CD14-positive monocyte (primary cell): Measurements from ENCODE around the gene SPRR2A. TPM values are rescaled to one million over a fixed set of nuclear protein-coding genes. Genes with fewer than 3 reads are reported as not detected.

Experiments used
- DNase-seq, 3 donors: peaks; one replicate each; pipeline ENCODE4 v3.0.0-alpha.2; 2011 to 2022
- H2AFZ ChIP-seq: 2 replicates; pipeline ENCODE4 v1.6.0; 2012; ENCODE audit warnings: mild to moderate bottlenecking, low read depth, low read length, inconsistent platforms; ENCODE audit not compliant: insufficient read depth, poor library complexity, severe bottlenecking
- H3K27ac ChIP-seq, 2 donors: 1 replicate in 1 of 2; 2 replicates in 1 of 2; pipeline ENCODE4 v1.5.1; 2012 to 2013; ENCODE audit warnings: low read length in 2 of 2, control low read depth in 1 of 2, inconsistent platforms in 1 of 2, low read depth in 1 of 2, mild to moderate bottlenecking in 1 of 2
- H3K27me3 ChIP-seq, 2 donors: one replicate each; pipeline versions ENCODE4 v1.6.0 to v1.6.1; 2011 to 2013; ENCODE audit warnings: low read length in 2 of 2; ENCODE audit not compliant: control insufficient read depth in 2 of 2, insufficient read depth in 2 of 2
- H3K36me3 ChIP-seq, 2 donors: replicated peaks in 1 of 2; 1 replicate in 1 of 2; 2 replicates in 1 of 2; pipeline versions ENCODE4 v1.5.1 to v1.6.1; 2012 to 2013; ENCODE audit warnings: low read length in 2 of 2, control low read depth in 1 of 2, inconsistent platforms in 1 of 2, mild to moderate bottlenecking in 1 of 2; ENCODE audit not compliant: insufficient read depth in 2 of 2, control insufficient read depth in 1 of 2
- H3K4me1 ChIP-seq, 2 donors: 1 replicate in 1 of 2; 2 replicates in 1 of 2; pipeline versions ENCODE4 v1.5.1 to v1.6.1; 2012 to 2013; ENCODE audit warnings: low read length in 2 of 2, control low read depth in 1 of 2, inconsistent platforms in 1 of 2, mild to moderate bottlenecking in 1 of 2, moderate library complexity in 1 of 2; ENCODE audit not compliant: insufficient read depth in 2 of 2, control insufficient read depth in 1 of 2
- H3K4me2 ChIP-seq: replicated peaks from 2 replicates; pipeline ENCODE3; 2012; ENCODE audit warnings: low read length, moderate library complexity, mild to moderate bottlenecking; ENCODE audit not compliant: poor library complexity, severe bottlenecking; ENCODE audit errors: extremely low read depth
- H3K4me3 ChIP-seq, 3 experiments: fragments of 200-600 bp in 1 of 3; sonication (generic) in 1 of 3; replicated peaks in 1 of 3; 1 replicate in 2 of 3; 2 replicates in 1 of 3; pipeline ENCODE4 v1.5.1; 2011 to 2013; ENCODE audit warnings: low read length in 3 of 3, mild to moderate bottlenecking in 3 of 3, control low read depth in 2 of 3, low read depth in 2 of 3, inconsistent platforms in 1 of 3, moderate library complexity in 1 of 3
- H3K79me2 ChIP-seq: 2 replicates; pipeline ENCODE4 v1.6.0; 2012; ENCODE audit warnings: mild to moderate bottlenecking, control low read depth, inconsistent platforms, low read length, moderate library complexity; ENCODE audit not compliant: insufficient read depth
- H3K9ac ChIP-seq: 2 replicates; pipeline ENCODE4 v1.6.0; 2017; ENCODE audit warnings: low read length, mild to moderate bottlenecking; ENCODE audit not compliant: insufficient read depth, poor library complexity, severe bottlenecking
- H3K9me3 ChIP-seq, 2 donors: replicated peaks in 1 of 2; 1 replicate in 1 of 2; 2 replicates in 1 of 2; pipeline versions ENCODE4 v1.5.1 to v1.6.1; 2012 to 2013; ENCODE audit warnings: low read length in 2 of 2, control low read depth in 1 of 2; ENCODE audit not compliant: control insufficient read depth in 1 of 2, insufficient read depth in 1 of 2
- H4K20me1 ChIP-seq: 2 replicates; pipeline ENCODE4 v1.6.0; 2012; ENCODE audit warnings: mild to moderate bottlenecking, low read length, control low read depth, moderate library complexity; ENCODE audit not compliant: insufficient read depth
- H3K27ac Mint-ChIP-seq, 7 donors: one replicate each; pipeline ENCODE4 v1.8.0; 2020; ENCODE audit warnings: mild to moderate bottlenecking in 7 of 7, mixed read lengths in 7 of 7, moderate library complexity in 6 of 7, inconsistent platforms in 2 of 7
- H3K27me3 Mint-ChIP-seq, 3 donors: one replicate each; pipeline ENCODE4 v1.8.0; 2021 to 2022; ENCODE audit warnings: low read depth in 3 of 3, mild to moderate bottlenecking in 3 of 3, mixed read lengths in 3 of 3, moderate library complexity in 3 of 3, inconsistent platforms in 1 of 3
- H3K36me3 Mint-ChIP-seq, 2 donors: one replicate each; pipeline ENCODE4 v1.8.0; 2020; ENCODE audit warnings: mixed read lengths in 2 of 2, inconsistent platforms in 1 of 2, mild to moderate bottlenecking in 1 of 2
- H3K4me1 Mint-ChIP-seq: one replicate; pipeline ENCODE4 v1.8.0; 2020; ENCODE audit warnings: mild to moderate bottlenecking, mixed read lengths
- H3K4me3 Mint-ChIP-seq, 2 donors: one replicate each; pipeline ENCODE4 v1.8.0; 2020; ENCODE audit warnings: mild to moderate bottlenecking in 2 of 2, mixed read lengths in 2 of 2, moderate library complexity in 1 of 2
- H3K9me3 Mint-ChIP-seq, 7 donors: one replicate each; pipeline ENCODE4 v1.8.0; 2020 to 2022; ENCODE audit warnings: mixed read lengths in 7 of 7, mild to moderate bottlenecking in 6 of 7, moderate library complexity in 6 of 7, inconsistent platforms in 2 of 7
- CTCF ChIP-seq: fragments of 200-600 bp; IDR thresholded peaks from one replicate; pipeline ENCODE4 v1.8.0; 2022; ENCODE audit warnings: antibody characterized with exemption, mild to moderate bottlenecking
- WGBS: methylation state at CpG from one replicate; pipeline ENCODE4 v1.1.5; 2013; ENCODE audit warnings: missing lambda C conversion rate; ENCODE audit not compliant: insufficient coverage; 5-methylcytosine and 5-hydroxymethylcytosine counted together
- intact Hi-C, 2 donors: fragments of 100-400 bp; cut with micrococcal nuclease; formaldehyde crosslinking; loops; one replicate each; pipeline versions ENCODE4 v1.15.0 to v1.15.1; 2023
- polyA plus RNA-seq, 3 donors: library from polyadenylated mRNA; depleted of rRNA in 1 of 3; unstranded in 2 of 3; stranded (reverse) in 1 of 3; fragments of 300-500 nt in 2 of 3; fragments of >200 nt in 1 of 3; fragmentation: Illumina TruSeq in 2 of 3; gene quantifications; 1 replicate in 2 of 3; 2 replicates in 1 of 3; pipeline ENCODE4 v1.2.3, GENCODE V29; 2012 to 2021

SPRR2A gene
- polyA plus RNA-seq, 3 donors: not detected

GRCh38 chr1:153035211-153035610 is 22.1 kb downstream of the SPRR2A start:
- H3K9me3 ChIP-seq: no peaks in the 10 kb centered on the region
- Mint-ChIP-seq H3K4me3 (no peak overlapping the region), H3K4me1 (no peaks in the 10 kb centered on the region), H3K27me3 (peaks cover 5 to 20% (median 11%) of the 10 kb centered on the region in 3 donors), H3K27ac (no peak overlapping the region), H3K36me3 (no peaks in the 10 kb centered on the region), H3K9me3 (peaks cover 0 to 2% (median 0%) of the 10 kb centered on the region in 7 donors)
- H4K20me1 ChIP-seq: no peaks in the 10 kb centered on the region
- H3K27ac ChIP-seq: no peak overlapping the region
- H3K9ac ChIP-seq: no peak overlapping the region
- H3K79me2 ChIP-seq: no peaks in the 10 kb centered on the region
- no peaks in the 10 kb centered on the region for H3K4me1 ChIP-seq
- no CpG with 5 or more reads among the region's 1 CpG for WGBS
- no peak for DNase-seq
- H3K27me3 ChIP-seq: no peaks in the 10 kb centered on the region
- TF ChIP-seq CTCF: no peak
- no peaks in the 10 kb centered on the region for H3K36me3 ChIP-seq
- no peak overlapping the region for H2AFZ ChIP-seq
- no peak overlapping the region for H3K4me3 ChIP-seq
- intact Hi-C loops: no loop called here
- H3K4me2 ChIP-seq: no peak overlapping the region

GRCh38 chr1:153032677-153033308 is 24.5 kb downstream of the SPRR2A start:
- peaks cover 2 to 17% (median 11%) of the 10 kb centered on the region in 3 donors for H3K27me3 Mint-ChIP-seq
- intact Hi-C loops: no loop called here
- no peak for TF ChIP-seq CTCF
- Histone ChIP-seq H3K9me3 (no peaks in the 10 kb centered on the region), H3K9ac (no peak overlapping the region), H3K4me3 (no peak overlapping the region), H4K20me1 (no peaks in the 10 kb centered on the region), H3K27ac (no peak overlapping the region), H3K4me2 (no peak overlapping the region), H3K36me3 (no peaks in the 10 kb centered on the region), H3K4me1 (no peaks in the 10 kb centered on the region), H3K79me2 (no peaks in the 10 kb centered on the region), H2AFZ (no peak overlapping the region), H3K27me3 (no peaks in the 10 kb centered on the region)
- DNase-seq: no peak
- no peaks in the 10 kb centered on the region for H3K4me1 Mint-ChIP-seq
- H3K9me3 Mint-ChIP-seq: peaks cover 0 to 4% (median 0%) of the 10 kb centered on the region in 7 donors
- no peak overlapping the region for H3K4me3 Mint-ChIP-seq
- H3K27ac Mint-ChIP-seq: no peak overlapping the region
- H3K36me3 Mint-ChIP-seq: no peaks in the 10 kb centered on the region
- 0% methylated on average over 1 of the region's 3 CpGs for WGBS
